HG02759 (cell line): ENCODE data around the gene CCSER1.
"Not testable (repeated sequence)": the region's sequence is repeated elsewhere in the genome, so short reads cannot be mapped to it uniquely, and the experiment has no call there.

Experiments
- ATAC-seq: cut with Tn5 transposase; IDR thresholded peaks from one replicate; pipeline ENCODE4 v1.9.1; 2021; ENCODE audit warnings: mild to moderate bottlenecking, moderate library complexity; ENCODE audit not compliant: unreplicated experiment

The CCSER1 gene

DNA sequence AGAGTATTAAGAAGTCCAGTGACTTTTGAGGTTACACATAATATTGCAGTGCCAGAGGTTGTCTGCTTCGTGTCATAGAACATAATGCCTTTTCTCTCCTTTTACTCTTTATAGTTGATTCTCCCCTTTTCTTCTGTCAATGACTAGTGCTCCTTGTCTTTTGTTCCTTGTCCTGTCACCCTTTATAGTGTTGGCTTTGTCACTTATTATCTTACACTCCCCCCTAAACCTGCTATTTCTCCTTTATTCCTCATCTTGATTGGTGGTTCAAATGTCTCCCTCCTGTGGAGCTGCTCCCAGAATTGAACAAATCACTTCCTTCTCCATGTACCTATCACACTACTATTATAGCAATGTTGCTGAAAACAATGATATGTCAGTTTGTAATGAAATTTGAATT is 1320.0 kb downstream of the CCSER1 start:
- no peak for ATAC-seq

DNA sequence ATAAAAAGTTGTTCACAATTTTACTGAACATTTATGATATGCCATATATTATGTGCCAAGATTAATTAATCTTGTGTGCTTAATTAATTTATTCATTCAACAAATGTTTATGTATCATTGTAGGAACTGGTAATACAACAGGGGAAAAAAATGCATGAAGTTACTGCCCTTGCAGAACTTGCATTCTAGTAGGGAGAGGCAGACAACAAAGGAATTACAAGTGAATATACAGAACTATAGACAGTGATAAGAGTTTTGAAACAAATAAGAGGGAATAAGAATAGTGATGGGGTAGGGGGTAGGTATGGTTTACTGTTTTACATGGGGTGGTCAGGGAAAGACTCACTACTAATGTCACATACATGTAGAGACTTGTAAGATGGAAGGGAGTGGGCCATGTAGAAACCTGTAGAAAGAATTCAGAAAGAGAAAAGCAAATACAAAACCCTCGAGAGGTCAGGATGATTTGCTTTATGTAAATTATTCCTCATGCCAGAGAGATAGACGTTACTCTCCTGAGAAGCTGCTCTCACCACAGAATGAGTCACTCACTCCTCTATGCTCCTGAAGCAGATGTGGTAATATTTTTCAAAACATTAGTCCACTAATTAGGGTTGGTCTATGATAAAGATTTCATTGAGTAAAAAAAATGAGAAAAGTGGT is 1321.6 kb downstream of the CCSER1 start:
- no peak for ATAC-seq

DNA sequence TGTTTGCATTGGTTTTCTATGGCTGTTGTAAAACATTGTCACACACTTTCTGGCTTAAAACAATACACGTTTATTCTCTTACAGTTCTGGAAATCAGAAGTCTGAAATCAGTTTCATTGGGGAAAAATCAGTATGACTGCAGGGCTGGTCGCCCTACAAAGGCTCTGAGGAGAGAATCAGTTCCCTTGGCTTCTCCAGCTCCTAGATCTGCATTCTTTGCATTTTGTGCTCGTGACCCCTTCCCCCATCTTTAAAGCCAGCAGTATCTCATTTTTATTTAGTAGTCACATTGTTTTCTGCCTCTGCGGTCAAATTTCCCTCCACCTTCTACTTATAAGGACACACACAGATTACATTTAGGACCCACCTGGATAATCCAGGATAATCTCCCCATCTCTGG is 1326.9 kb downstream of the CCSER1 start:
- no peak for ATAC-seq

DNA sequence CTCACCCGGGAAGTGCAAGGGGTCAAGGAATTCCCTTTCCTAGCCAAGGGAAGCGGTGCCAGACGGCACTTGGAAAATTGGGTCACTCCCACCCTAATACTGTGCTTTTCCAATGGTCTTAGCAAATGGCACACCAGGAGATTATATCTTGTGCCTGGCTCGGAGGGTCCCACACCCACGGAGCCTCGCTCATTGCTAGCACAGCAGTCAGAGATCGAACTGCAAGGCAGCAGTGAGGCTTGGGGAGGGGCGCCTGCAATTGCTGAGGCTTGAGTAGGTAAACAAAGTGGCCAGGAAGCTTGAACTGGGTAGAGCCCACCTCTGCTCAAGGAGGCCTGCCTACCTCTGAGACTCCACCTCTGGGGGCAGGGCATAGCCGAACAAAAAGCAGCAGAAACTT is 1335.4 kb downstream of the CCSER1 start:
- not testable (repeated sequence) for ATAC-seq

DNA sequence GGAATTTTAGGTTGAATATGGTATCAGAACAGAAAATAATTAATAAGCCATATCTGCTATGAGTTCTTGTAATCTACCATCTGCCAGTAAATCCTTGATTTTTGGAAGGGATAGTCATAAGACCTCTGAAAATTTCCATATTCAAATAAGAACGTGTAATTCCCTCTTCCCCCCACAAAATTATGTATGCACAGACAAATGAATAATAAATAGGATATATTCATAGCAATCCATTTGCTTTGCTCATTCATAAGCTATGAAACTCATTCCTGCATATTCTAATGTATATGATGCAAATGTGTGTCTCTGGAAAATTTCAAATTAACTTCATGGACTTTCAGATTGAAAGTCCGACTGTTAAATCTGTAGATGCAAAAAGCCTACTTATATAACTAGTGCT is 1343.5 kb downstream of the CCSER1 start:
- no peak for ATAC-seq

DNA sequence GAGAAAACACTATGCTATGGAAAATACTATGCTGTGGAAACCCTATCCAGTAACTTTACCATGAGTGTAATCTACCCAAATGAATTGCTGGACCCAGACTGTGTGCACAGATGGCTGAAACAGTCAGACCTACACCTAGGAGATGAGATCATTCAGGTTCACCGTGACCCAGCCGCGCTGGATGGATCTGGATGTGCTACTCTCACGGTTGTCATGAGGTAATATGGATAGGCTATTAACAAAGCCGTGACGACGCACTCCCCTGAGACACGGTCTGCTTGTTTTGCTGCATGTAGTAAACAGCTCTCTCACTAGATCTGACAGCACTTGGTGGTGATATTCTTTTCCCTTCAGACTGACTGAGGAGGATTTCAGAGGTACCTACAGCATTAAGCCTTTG is 1344.1 kb downstream of the CCSER1 start:
- no peak for ATAC-seq

DNA sequence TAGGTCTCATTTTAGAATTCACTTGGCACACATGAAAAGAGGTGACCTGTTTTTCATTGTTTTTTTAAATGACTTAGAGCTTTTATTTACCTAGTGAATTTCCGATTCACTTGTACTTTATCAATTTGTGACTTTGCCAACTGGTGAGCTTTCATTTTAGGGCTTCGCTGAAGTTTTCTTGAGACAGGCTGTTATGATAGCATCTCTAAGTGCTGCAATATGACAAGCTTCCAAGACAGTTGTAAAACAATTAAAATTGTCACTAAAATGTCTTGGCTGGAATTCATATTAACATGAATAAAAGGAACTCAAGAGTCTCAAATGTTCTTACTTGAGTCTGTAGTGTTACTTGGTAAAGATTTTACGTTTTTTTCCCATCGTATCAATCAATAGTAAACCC is 1344.9 kb downstream of the CCSER1 start:
- ATAC-seq: no peak

GRCh38 chr4:91485415-91485814 is 1358.2 kb downstream of the CCSER1 start:
- no peak for ATAC-seq

- no peak for ATAC-seq
Measured at GRCh38 chr4:91488946-91489345, 1361.8 kb downstream of the CCSER1 start.

- no peak for ATAC-seq
Measured at GRCh38 chr4:91497892-91498291, 1370.7 kb downstream of the CCSER1 start.

- ATAC-seq: no peak
Measured at GRCh38 chr4:91502365-91502764, 1375.2 kb downstream of the CCSER1 start.

- ATAC-seq: no peak
Measured at GRCh38 chr4:91513326-91513725, 1386.1 kb downstream of the CCSER1 start.

- no peak for ATAC-seq
Measured at GRCh38 chr4:91519155-91519554, 1392.0 kb downstream of the CCSER1 start.

DNA sequence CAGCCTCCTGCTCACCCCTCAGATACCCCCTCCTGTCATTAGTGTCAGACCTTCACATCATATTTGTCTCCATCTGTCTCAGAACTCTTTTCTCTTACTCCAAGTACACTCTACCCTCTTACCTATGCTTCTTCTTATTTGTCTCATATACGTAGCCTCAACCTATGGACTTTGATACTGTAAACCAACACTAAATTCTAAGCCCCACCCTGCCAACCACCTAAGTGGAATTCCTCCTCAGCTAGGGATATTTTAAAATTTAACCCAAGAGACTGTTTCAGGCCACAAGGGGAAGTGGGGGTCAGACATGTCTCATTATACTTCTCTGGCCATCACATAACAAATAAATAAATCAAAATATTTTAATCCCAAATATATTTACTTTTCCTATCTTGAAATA is 1398.4 kb downstream of the CCSER1 start:
- ATAC-seq: no peak

DNA sequence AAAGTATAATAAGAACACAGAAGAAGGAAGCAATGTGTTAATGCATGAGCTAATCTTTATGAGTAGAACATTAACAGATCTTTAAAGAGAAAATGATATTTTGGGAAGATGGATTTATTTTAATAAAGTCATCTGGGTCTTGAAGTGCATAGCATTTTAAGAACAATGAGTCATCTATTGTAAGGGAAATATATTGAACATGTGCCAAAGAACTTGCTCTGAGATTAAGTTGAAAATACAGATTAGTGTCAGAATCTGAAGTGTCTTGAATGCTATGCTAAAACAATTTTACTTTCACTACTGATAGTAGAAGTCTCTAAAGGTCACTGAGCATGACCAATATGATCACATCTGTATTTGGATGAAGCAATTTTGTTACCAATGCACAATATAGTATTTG is 1399.9 kb downstream of the CCSER1 start:
- ATAC-seq: no peak

- no peak for ATAC-seq
Measured at GRCh38 chr4:91567594-91567993, 1440.4 kb downstream of the CCSER1 start.

- ATAC-seq: no peak
Measured at GRCh38 chr4:91577864-91578263, 1450.7 kb downstream of the CCSER1 start.

GRCh38 chr4:91590260-91590659 is 1463.1 kb downstream of the CCSER1 start:
- no peak for ATAC-seq

DNA sequence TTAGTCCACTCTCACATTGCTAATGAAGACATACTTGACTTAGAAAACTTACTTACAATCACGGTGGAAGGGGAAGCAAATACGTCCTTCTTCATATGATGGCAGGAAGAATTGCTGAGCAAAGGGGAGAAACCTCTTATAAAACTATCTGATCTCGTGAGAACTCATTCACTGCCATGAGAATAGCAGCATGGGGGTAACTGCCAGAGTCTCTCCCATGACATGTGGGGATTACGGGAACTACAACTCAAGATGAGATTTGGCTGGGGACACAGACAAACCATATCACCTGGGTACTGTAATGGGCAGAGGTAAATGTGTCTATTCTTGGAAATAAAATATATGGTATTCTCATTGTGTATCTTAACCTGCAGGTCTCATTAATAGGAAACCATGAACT is 1464.9 kb downstream of the CCSER1 start:
- no peak for ATAC-seq

DNA sequence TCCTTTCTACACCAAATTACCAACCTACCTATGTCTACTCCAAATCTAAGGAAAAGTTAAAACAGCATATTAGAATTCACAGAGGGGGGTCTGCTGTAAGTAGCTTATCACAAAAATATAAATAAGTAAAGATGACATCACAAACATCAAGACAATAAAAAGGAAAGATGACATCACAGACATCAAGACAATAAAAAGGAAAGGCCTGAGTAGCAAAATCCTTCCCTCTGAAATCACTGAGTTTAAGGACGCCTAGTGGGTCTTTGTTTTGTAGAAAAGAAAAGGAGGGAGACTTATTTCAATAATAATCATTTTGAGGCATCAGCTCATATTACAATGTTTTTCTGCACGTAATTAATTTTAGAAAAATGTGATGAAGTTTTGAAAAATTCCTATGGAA is 1469.5 kb downstream of the CCSER1 start:
- ATAC-seq: no peak

DNA sequence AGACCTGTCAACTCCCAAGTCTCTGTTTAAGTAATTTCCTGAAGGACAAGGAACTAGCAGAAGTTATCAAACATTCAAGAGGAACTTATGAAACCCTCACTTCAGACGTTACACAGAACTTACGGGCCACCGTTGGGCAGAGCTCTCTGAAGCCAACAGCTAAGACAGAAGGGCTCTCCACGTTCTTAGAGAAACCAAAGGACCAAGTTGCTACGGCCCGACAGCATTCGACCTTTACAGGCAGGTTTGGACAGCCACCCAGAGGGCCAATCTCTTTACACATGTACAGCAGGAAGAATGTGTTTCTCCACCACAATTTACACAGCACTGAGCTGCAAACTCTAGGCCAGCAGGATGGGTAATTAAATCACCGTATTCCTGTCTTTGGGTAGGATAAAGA is 1471.5 kb downstream of the CCSER1 start:
- ATAC-seq: no peak

DNA sequence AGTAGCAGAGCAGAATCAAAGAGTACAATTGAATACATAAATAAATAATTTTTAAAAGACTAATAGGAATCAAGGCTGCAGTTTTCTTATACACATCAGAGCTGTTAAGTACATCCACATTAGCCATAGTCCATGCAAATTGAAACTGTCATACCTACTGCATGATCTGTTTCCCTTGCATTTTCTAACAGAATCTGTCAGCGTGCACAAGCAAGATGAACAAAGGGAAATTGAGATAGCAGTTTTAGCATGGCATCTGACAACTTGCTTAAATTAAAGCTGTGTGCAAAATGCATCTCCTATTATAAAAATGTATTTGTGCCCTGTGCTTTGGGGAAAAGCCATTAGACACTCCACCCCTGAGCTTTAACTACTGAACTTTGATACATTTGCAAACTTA is 1473.1 kb downstream of the CCSER1 start:
- no peak for ATAC-seq

GRCh38 chr4:91601401-91601800 is 1474.2 kb downstream of the CCSER1 start:
- no peak for ATAC-seq
